Cardiac fibroblast (primary cell): ENCODE measurements around the gene ADAMTS17.

Source experiments
- DNase-seq, 2 donors: peaks; one replicate each; pipeline versions ENCODE4 v3.0.0 to v3.0.0-alpha.2; 2010; ENCODE audit warnings: low read depth in 2 of 2
- H3K4me3 ChIP-seq, 2 donors: replicated peaks in 1 of 2; 1 replicate in 1 of 2; 2 replicates in 1 of 2; pipeline ENCODE4 v1.5.1; 2011; ENCODE audit warnings: low read depth in 2 of 2, low read length in 2 of 2, mild to moderate bottlenecking in 2 of 2, moderate library complexity in 1 of 2
- CTCF ChIP-seq: IDR thresholded peaks from one replicate; pipeline ENCODE4 v1.5.1; 2011; ENCODE audit warnings: low read depth, mild to moderate bottlenecking, low read length, inconsistent platforms

ADAMTS17 gene

GRCh38 chr15:99958426-99959097, 383.2 kb downstream of the ADAMTS17 start:
- no peak overlapping the region for H3K4me3 ChIP-seq
- DNase-seq: no peak
- TF ChIP-seq CTCF: no peak

DNA sequence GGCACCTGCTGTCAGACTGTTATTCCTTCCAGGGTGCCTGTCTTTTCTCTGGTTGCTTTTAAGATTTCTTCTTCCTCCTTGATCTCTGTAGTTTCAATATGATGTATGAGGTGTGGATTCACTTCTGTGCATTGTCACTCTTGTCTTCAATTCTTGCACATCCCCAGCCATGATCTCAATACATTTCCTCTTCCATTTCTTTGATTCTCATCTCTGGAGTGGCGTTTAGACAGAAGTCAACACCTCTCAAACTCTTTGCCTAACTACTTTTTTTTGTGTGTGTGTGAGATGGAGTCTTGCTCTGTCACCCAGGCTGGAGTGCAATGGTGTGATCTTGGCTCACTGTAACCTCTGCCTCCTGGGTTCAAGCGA, 384.1 kb downstream of the ADAMTS17 start:
- TF ChIP-seq CTCF: no peak
- DNase-seq: no peak
- no peak overlapping the region for H3K4me3 ChIP-seq

DNA sequence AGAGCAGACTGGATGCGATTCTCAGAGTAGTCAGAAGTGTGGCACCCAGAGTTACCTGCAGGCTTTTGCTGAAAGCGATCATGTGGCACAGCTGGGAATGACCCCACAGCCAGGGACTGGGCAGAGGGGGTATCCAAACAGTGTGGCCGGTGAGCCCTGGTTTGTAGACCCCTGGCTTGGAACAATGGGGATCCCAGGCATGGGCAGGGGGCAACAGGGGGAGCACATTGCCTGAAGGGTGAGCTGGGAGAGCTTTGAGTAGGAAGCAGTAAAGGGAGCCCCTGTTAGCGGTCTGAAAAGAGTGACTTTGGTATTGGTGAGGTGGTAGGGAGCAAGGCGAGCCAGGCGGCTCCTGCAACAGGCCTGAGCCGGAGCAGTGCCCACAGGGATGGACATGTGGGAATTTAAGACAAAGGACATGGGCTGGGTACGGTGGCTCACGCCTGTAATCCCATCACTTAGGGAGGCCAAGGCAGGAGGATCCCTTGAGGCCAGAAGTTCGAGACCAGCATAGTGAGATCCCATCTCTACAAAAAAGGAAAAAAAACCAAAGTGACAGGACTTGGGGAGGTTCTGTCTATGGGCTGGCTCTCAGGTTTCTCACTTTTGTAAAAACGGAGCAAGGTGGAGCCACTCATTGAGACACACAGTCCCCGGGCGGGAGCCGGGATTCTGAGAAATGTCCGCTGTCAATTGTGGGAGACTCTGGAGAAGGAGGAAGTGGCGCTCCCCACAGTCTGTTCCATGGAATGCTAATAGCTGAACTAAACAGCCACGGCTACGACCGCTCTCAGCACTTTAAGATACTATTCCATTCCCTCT, 384.7 kb downstream of the ADAMTS17 start:
- no peak for TF ChIP-seq CTCF
- no peak overlapping the region for H3K4me3 ChIP-seq
- no peak for DNase-seq

DNA sequence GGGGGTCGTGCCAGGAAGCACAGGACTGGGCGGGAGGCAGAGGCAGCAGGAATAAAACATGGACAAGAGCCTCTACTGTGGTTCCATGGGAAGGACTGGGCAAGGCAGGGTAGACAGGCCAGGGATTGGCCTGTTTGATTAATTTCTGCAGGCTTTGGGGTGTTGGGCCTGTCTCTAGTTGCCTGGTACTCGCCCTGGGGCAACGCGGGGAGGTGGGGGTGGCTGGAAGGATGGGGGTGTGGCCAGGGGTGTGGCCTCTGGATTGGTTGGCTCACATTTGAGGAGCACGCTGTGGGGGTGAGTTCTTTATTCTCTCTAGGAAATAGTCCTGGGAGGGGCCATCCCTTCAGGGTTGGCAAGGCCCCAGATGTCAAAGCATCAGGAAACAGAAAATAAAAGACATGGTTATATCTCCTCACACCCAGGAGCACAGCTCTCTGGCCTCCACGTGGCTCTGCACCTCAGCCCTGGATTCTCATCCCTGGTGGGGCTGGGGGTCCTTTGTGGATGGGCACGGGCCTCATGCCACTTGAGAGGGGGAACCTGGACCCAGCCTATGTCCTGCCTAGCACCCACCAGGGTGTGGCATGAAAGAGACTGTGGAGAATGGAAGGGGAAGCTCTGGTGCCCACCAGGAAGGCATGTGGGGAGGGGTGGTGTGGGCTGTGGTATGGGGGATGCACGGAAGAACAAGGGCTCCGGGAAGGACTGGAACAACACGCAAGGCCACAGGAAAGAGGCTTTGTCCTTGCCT, 385.6 kb downstream of the ADAMTS17 start:
- no peak overlapping the region for H3K4me3 ChIP-seq
- TF ChIP-seq CTCF: no peak
- DNase-seq: no peak

DNA sequence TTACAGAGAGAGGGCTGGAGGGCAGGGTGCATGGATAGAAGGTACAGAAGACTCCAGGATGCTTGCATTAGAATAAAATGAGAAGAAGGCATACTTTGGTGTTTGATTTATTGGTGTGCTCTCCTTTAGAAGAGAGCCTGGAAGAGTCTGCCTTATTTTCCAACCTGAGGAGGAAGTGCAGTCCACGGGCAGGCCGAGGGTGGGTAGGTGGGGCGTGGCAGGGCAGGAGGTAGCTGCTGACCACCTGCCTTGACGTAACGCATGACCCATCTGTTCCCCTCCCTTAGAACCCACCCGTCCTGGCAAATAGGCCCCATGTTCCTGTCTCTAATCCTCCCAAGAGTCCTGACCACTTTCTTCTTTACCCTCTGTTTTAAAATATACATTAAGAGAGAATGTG, 386.2 kb downstream of the ADAMTS17 start:
- TF ChIP-seq CTCF: no peak
- DNase-seq: no peak
- no peak overlapping the region for H3K4me3 ChIP-seq

DNA sequence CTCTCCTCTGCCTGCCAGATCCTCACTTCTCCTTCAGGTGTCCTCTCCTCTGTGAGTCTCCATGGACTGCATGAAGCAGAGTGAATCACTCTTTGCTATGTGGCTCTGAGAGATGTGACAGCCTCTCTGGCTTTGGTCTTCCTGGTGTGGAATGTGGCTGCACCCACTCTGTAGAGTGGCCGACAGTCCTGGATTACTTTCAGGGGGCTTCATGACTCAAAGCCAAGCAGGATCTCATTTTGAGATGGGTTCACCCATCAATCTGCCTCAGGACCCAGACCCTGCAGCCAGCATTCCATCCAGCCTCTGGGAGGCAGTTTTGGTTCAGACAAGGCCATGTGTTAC, 386.6 kb downstream of the ADAMTS17 start:
- H3K4me3 ChIP-seq: no peak overlapping the region
- no peak for DNase-seq
- TF ChIP-seq CTCF: no peak
